Fibroblast of villous mesenchyme (primary cell): Measurements from ENCODE around the gene TNRC6B. TPM values are rescaled to one million over a fixed set of nuclear protein-coding genes. Genes with fewer than 3 reads are reported as not detected.
"Not testable (repeated sequence)": the region's sequence is repeated elsewhere in the genome, so short reads cannot be mapped to it uniquely, and the experiment has no call there.

Experiments used
- DNase-seq: peaks from one replicate; pipeline ENCODE4 v3.0.0-alpha.2; 2010; ENCODE audit warnings: low read depth
- H3K4me3 ChIP-seq: 2 replicates; pipeline ENCODE4 v1.5.1; 2011; ENCODE audit warnings: low read depth, mild to moderate bottlenecking, low read length
- total RNA-seq: library from RNA; depleted of rRNA; stranded (reverse); fragments of >200 nt; gene quantifications from 2 replicates; pipeline ENCODE4 v1.2.3, GENCODE V29; 2012
- TF ChIP-seq, protein P1 (sequence below): IDR thresholded peaks from 2 replicates; pipeline ENCODE4 v1.5.1; 2012; ENCODE audit warnings: low read depth, mild to moderate bottlenecking, low read length; ENCODE audit not compliant: insufficient read depth

Gene TNRC6B
- total RNA-seq, 1 donor: 23.3 TPM

DNA sequence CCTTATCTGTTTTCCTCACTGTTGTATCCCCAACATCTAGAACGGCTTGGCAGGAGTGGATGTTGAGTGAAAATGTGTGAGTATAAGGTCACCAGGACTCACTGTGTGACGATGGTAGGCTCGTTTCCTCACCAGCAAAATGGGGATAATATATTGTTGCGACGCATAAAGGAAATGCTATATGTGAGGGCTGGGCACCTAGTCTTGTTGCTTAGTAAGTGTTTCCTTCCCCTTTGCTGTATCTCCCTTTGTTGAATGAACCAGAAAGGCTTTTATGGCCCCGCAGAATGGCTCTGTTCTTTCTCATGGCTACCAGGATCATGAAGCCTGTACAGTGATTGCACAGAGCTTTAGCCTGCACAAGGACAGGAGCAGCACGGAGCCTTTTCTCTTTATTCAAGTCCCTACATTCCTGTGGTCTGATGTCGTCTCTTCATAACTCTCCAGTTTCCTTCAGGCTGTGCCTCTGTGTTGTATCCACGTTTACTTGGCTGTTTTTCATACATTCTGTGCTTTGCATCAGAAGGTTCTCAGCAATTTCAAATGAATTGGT lies 5.4 kb downstream of the TNRC6B start:
- H3K4me3 ChIP-seq: peak overlapping the region; percentile 32
- DNase-seq: peak; percentile 96
- TF ChIP-seq, protein P1, sequence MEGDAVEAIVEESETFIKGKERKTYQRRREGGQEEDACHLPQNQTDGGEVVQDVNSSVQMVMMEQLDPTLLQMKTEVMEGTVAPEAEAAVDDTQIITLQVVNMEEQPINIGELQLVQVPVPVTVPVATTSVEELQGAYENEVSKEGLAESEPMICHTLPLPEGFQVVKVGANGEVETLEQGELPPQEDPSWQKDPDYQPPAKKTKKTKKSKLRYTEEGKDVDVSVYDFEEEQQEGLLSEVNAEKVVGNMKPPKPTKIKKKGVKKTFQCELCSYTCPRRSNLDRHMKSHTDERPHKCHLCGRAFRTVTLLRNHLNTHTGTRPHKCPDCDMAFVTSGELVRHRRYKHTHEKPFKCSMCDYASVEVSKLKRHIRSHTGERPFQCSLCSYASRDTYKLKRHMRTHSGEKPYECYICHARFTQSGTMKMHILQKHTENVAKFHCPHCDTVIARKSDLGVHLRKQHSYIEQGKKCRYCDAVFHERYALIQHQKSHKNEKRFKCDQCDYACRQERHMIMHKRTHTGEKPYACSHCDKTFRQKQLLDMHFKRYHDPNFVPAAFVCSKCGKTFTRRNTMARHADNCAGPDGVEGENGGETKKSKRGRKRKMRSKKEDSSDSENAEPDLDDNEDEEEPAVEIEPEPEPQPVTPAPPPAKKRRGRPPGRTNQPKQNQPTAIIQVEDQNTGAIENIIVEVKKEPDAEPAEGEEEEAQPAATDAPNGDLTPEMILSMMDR: no peak

DNA sequence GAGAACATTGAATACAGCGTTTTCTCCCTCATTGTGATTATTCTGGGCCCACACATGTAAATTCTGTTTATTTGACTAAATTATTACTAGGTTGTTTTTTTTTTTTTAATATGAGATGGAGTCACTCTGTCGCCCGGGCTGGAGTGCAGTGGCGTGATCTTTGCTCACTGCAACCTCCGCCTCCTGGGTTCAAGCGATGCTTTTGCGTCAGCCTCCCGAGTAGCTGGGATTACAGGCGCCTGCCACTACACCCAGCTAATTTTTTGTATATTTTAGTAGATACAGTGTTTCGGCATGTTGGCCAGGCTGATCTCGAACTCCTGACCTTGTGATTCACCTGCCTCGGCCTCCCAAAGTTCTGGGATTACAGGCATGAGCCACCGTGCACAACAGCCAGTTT lies 5.9 kb downstream of the TNRC6B start:
- H3K4me3 ChIP-seq: peak overlapping the region; percentile 32

DNA sequence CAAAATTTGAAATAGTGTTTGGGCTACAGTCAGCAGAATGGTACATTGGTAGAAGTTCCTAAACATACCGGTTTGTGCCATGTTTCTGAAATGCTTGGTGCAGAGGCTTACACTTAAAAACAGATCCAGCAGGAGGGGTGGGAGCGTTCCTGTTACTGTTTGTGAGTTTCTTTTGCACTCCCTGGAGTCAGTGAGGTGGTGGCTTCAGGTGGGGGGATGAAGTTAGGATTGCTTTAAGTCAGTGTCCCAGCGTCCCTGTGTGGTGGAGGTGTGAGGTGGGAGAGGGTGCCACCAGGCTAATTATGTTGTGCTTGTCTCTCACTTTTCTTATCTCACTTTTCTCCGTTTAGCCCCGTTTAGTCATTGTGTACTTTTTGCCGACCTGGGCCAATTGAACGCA lies 9.7 kb downstream of the TNRC6B start:
- no peak for DNase-seq
- TF ChIP-seq, protein P1: no peak
- no peak overlapping the region for H3K4me3 ChIP-seq

More for the DNA sequence above, 5.9 kb downstream of the TNRC6B start:
- DNase-seq: not testable (repeated sequence)

DNA sequence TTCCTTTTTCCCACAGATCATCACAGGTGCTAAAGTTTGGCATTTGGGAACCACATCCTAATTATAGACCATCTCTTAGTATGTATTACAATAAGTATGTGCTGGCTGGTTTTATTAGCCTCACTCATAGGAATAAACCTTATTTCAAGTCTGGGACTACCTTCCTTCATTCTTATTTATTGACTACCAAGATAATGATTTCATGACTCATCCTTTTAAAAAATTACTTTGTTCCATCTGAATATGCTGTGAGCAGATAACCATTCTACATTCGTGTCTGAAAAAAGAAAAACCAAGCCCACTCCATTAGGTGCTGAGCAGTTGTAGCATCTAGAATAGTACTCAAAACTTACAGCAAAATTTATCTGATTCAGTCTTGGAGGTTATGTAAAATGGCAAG lies 12.3 kb downstream of the TNRC6B start:
- DNase-seq: no peak
- no peak overlapping the region for H3K4me3 ChIP-seq
- TF ChIP-seq, protein P1: no peak

DNA sequence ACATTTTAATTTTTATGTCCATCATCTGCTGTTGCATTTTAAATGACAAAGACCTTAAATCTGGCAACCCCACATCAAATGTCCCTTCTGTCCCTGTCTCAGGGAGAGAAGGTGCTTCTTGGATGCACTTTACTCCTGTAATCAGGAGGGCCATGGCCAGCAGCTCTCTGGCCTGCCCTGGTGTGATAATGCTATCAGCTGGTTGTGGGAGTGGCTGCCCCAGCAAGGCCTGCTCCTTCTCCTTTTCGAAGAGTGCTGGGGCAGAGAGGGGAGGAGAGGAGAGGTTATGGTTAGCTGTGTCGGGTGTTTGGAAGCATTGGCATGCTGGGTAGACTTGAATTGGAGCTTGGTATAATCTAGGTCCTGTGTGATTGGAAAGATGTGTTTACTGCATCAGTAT lies 12.8 kb downstream of the TNRC6B start:
- TF ChIP-seq, protein P1: no peak
- DNase-seq: no peak
- H3K4me3 ChIP-seq: no peak overlapping the region

DNA sequence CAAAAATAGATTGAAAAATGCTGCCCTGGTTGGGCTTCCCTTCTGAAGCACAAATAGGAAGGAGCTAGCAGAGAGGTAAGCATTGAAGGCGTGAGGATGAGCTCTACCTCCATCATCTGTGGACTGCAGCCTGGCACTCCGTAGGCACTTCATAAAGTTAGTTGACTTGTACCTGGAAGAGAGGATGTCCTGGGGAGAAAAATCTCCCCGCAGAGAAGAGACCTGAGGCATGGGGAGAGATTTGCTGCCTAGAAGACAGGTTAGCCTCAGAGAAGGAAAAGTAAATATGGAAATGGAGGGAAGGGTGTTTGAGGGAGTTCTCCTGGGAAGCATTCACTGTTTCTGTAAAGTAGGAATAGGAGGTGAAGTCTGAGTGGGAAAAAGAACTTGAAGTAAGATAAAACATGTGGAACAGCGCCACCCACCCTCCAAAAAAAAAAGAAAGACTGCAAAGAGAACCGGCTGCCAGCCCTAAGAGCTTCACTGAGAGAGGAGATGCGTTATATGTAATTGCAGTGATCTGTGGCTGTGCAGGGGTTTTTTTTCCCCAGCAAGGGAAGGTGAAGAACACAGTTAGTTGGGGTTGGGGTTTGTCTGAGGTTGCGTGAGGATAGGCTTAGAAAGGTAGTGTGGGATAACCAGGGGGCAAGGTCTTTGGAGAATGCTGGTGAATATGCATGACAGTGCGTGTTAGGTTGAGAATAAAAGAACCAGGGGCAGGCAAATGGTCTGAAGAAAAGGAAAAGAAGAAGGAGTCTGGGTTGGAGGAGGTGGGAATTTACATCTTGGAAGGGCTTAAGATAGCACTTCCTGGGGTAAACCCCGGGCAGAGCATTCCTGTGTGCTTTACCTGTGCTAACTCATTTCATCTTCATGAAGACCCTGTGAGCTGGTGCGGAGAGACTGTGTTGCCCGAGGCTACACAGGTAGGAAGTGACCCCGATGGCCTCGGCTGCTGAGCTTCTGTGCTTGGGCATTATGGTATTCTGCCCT lies 16.0 kb downstream of the TNRC6B start:
- peak; percentile 56 for DNase-seq

DNA sequence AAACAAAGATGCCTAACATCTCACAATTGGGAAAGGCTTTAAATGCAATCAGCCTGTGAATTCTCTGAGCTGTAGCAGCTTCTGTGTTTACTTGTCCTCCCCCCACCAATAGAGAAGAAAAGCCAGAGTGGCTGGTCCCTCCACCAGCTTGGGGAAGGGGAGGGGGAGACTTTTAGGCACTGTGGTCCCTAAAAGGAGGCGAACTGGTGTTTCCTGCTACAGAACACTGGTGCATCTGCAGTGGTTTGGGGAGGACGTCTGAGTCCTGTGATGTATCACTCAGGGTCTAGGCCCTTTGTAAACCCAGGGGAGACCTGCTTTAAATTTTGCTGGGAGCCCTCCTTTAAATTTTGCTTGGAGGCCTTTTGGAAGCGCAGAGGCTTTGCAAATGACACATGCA lies 16.9 kb downstream of the TNRC6B start:
- no peak for DNase-seq
- TF ChIP-seq, protein P1: no peak
- H3K4me3 ChIP-seq: no peak overlapping the region

More for the DNA sequence above, 16.0 kb downstream of the TNRC6B start:
- H3K4me3 ChIP-seq: no peak overlapping the region
- TF ChIP-seq, protein P1: peak; percentile 47
